K562 (cell line): ENCODE data around the gene ZNF428. TPM values are rescaled to one million over a fixed set of nuclear protein-coding genes. Genes with fewer than 3 reads are reported as not detected.

Source experiments
- ATAC-seq: fragments of 200-7000 bp; cut with Tn5 transposase; 3 replicates; pipeline ENCODE4 v1.9.1; 2020; ENCODE audit warnings: moderate library complexity
- BruUV-seq: library from RNA; stranded (reverse); fragments of 400-500 nt; replicated peaks from 2 replicates; lab custom pipeline; 2021; lab: Mats Ljungman, UMichigan
- CTCF ChIA-PET: fragments of 300-600 bp; formaldehyde crosslinking; extraction: SDS; loops from one replicate; lab custom pipeline; 2021; ENCODE audit warnings: low intra/inter-chr PET ratio; lab: Yijun Ruan, JAX
- POLR2A ChIA-PET: fragments of 300-600, 350-650 bp; sonication (Branson Sonifier 250); formaldehyde crosslinking; extraction: SDS; loops from one replicate; lab custom pipeline; 2021; ENCODE audit warnings: antibody characterized with exemption, inconsistent platforms; lab: Yijun Ruan, JAX
- DNase-seq, 4 experiments: peaks; one replicate each; pipeline versions ENCODE4 v3.0.0 to v3.0.0-alpha.2; 2011 to 2018; ENCODE audit warnings: low spot score in 3 of 4, mixed read lengths in 3 of 4; ENCODE audit errors: extremely low read depth in 1 of 4
- FAIRE-seq: peaks from 2 replicates; lab custom pipeline; 2011; peaks lifted over from hg19 to GRCh38; lab: Jason Lieb, UNC
- H2AFZ ChIP-seq: 2 replicates; pipeline ENCODE4 v1.6.0; 2011; ENCODE audit warnings: low read depth, low read length, control low read depth, inconsistent platforms
- H3K27ac ChIP-seq: fragments of 200-600 bp; 3 replicates; pipeline ENCODE4 v1.8.0; 2011; ENCODE audit warnings: low read depth, mild to moderate bottlenecking, control low read depth, inconsistent platforms, low read length, moderate library complexity, mixed read lengths; ENCODE audit errors: extremely low read depth
- H3K27me3 ChIP-seq, 2 experiments: fragments of 300-600 bp in 1 of 2; 2 replicates in 1 of 2; 3 replicates in 1 of 2; pipeline versions ENCODE4 v1.6.0 to v1.8.0; 2011; ENCODE audit warnings: inconsistent platforms in 2 of 2, low read length in 2 of 2, mild to moderate bottlenecking in 1 of 2, mixed read lengths in 1 of 2, moderate library complexity in 1 of 2; ENCODE audit not compliant: control insufficient read depth in 2 of 2, insufficient read depth in 2 of 2
- H3K36me3 ChIP-seq: fragments of 300-600 bp; 3 replicates; pipeline ENCODE4 v1.8.0; 2011; ENCODE audit warnings: mild to moderate bottlenecking, low read length, inconsistent platforms; ENCODE audit not compliant: control insufficient read depth, insufficient read depth
- H3K4me1 ChIP-seq, 2 experiments: fragments of 200-600 bp in 1 of 2; replicated peaks in 1 of 2; 2 replicates in 1 of 2; 3 replicates in 1 of 2; pipeline versions ENCODE4 v1.5.1 to v1.8.0; 2011; ENCODE audit warnings: inconsistent platforms in 2 of 2, low read length in 2 of 2, mild to moderate bottlenecking in 1 of 2, mixed read lengths in 1 of 2, moderate library complexity in 1 of 2; ENCODE audit not compliant: control insufficient read depth in 2 of 2, insufficient read depth in 2 of 2
- H3K4me2 ChIP-seq: 2 replicates; pipeline ENCODE4 v1.6.1; 2011; ENCODE audit warnings: low read length, control low read depth, inconsistent platforms, mixed read lengths; ENCODE audit not compliant: insufficient read depth
- H3K4me3 ChIP-seq: fragments of 200-600 bp; sonication (generic), shearing (Covaris generic); 2 replicates; pipeline ENCODE4 v1.5.1; 2016; ENCODE audit warnings: control low read depth, inconsistent platforms
- H3K79me2 ChIP-seq: fragments of 200-600 bp; 3 replicates; pipeline ENCODE4 v1.8.0; 2011; ENCODE audit warnings: low read length, inconsistent platforms; ENCODE audit not compliant: control insufficient read depth, insufficient read depth
- H3K9ac ChIP-seq, 2 experiments: 2 replicates each; pipeline versions ENCODE4 v1.6.0 to v1.6.1; 2011; ENCODE audit warnings: low read depth in 2 of 2, low read length in 2 of 2, control low read depth in 1 of 2, inconsistent platforms in 1 of 2, mild to moderate bottlenecking in 1 of 2, mixed read lengths in 1 of 2; ENCODE audit not compliant: insufficient read depth in 1 of 2
- H3K9me1 ChIP-seq: one replicate; pipeline ENCODE4 v1.6.0; 2011; ENCODE audit warnings: inconsistent platforms, mild to moderate bottlenecking, low read length, moderate library complexity; ENCODE audit not compliant: control insufficient read depth, insufficient read depth
- H3K9me3 ChIP-seq: replicated peaks from 2 replicates; pipeline ENCODE4 v1.5.1; 2011; ENCODE audit warnings: low read depth, low read length, inconsistent platforms; ENCODE audit not compliant: control insufficient read depth, insufficient read depth
- H4K20me1 ChIP-seq: replicated peaks from 2 replicates; pipeline ENCODE4 v1.6.1; 2011; ENCODE audit warnings: low read length, inconsistent platforms, mixed read lengths; ENCODE audit not compliant: control insufficient read depth, insufficient read depth
- BRF2 ChIP-seq: IDR thresholded peaks from 3 replicates; pipeline ENCODE4 v1.6.1; 2011; ENCODE audit warnings: borderline replicate concordance, mild to moderate bottlenecking; ENCODE audit not compliant: insufficient read length, insufficient read depth
- ETS2 ChIP-seq: IDR thresholded peaks from 2 replicates; pipeline ENCODE4 v1.6.1; 2016; ENCODE audit warnings: borderline replicate concordance, missing genetic modification characterization, mild to moderate bottlenecking, moderate library complexity, missing compliant biosample characterization; ENCODE audit not compliant: poor library complexity, severe bottlenecking
- HDAC1 ChIP-seq, 2 experiments: fragments of 450-650 bp; IDR thresholded peaks; 2 replicates each; pipeline ENCODE4 v1.6.1; 2016 to 2017; ENCODE audit warnings: inconsistent platforms in 1 of 2, mild to moderate bottlenecking in 1 of 2, moderate library complexity in 1 of 2
- HIVEP1 ChIP-seq: fragments of 250-450 bp; sonication (Bioruptor Pico); IDR thresholded peaks from 2 replicates; pipeline ENCODE4 v1.4.0; 2020; ENCODE audit warnings: mild to moderate bottlenecking
- HNRNPUL1 ChIP-seq: fragments of 200-400 bp; formaldehyde crosslinking; IDR thresholded peaks from 2 replicates; pipeline ENCODE4 v1.6.1; 2017; ENCODE audit warnings: low read length
- MAFG ChIP-seq: fragments of 450-650 bp; conservative IDR thresholded peaks from 2 replicates; pipeline ENCODE4 v1.6.1; 2016; ENCODE audit warnings: missing genetic modification characterization, missing compliant biosample characterization
- MBD1 ChIP-seq: fragments of 250-450 bp; sonication (Bioruptor Pico); IDR thresholded peaks from 2 replicates; pipeline ENCODE4 v1.8.0; 2022; ENCODE audit warnings: inconsistent platforms
- MCM7 ChIP-seq, 2 experiments: fragments of 450-650 bp; IDR thresholded peaks; 2 replicates each; pipeline ENCODE4 v1.6.1; 2016 to 2018
- ZNF316 ChIP-seq: fragments of 450-650 bp; IDR thresholded peaks from 2 replicates; pipeline ENCODE4 v1.6.1; 2016
- ZNF740 ChIP-seq, 3 experiments: fragments of 200-800 bp in 1 of 3; sonication (Bioruptor generic) in 1 of 3; sonication (generic) in 1 of 3; formaldehyde crosslinking in 1 of 3; IDR thresholded peaks; 2 replicates each; pipeline versions ENCODE4 v1.6.1 to v1.8.0; 2016 to 2022; ENCODE audit warnings: mild to moderate bottlenecking in 2 of 3, missing compliant biosample characterization in 2 of 3, missing genetic modification characterization in 2 of 3, missing genetic modification reagents in 1 of 3
- WGBS: fragments of 100-300 bp; shearing (Covaris generic); methylation state at CpG from one replicate; pipeline ENCODE4 v1.1.6; 2016; ENCODE audit warnings: low coverage, mixed read lengths; ENCODE audit not compliant: insufficient coverage; ENCODE audit errors: missing lambda C conversion rate; 5-methylcytosine and 5-hydroxymethylcytosine counted together
- in situ Hi-C: fragments of 300-500 bp; cut with MboI; formaldehyde crosslinking; loops from 4 replicates; pipeline ENCODE4 v1.15.0; 2018; ENCODE audit warnings: inconsistent platforms, mixed read lengths
- intact Hi-C: fragments of 100-400 bp; cut with micrococcal nuclease; formaldehyde crosslinking; loops from 2 replicates; pipeline ENCODE4 v1.14.2; 2022
- polyA plus RNA-seq, 8 experiments: library from polyadenylated mRNA; depleted of rRNA in 4 of 8; stranded (reverse) in 5 of 8; unstranded in 3 of 8; fragments of >200 nt; fragmentation: Nextera tagmentation in 2 of 8; fragmentation: Illumina TruSeq in 1 of 8; extraction: Ambion mirVana in 2 of 8; extraction: Trizol in 1 of 8; gene quantifications; 2 replicates each; pipeline versions ENCODE4 v1.2.1 to v1.2.3, GENCODE V29; 2011 to 2014; ENCODE audit warnings: inconsistent platforms in 1 of 8, missing spikeins in 1 of 8
- total RNA-seq, 7 experiments: library from RNA; depleted of rRNA in 6 of 7; stranded (reverse); fragments of >200 nt in 6 of 7; fragmentation: Illumina TruSeq in 2 of 7; extraction: Trizol in 2 of 7; gene quantifications; 2 replicates each; pipeline versions ENCODE4 v1.2.1 to v1.2.3, GENCODE V29; 2011 to 2021; ENCODE audit warnings: low replicate concordance in 1 of 7

The ZNF428 gene
- total and polyA plus RNA-seq, 9 of the 15 experiments (the other 6 are each of a cell fraction or from before 2014, with no cell fraction given), result 0.15 to 85.7 (median 15.9) TPM

GRCh38 chr19:43595999-43596841 is 23.2 kb downstream of the ZNF428 start, which contains the start of the genes IRGQ and ZNF576:
TSS of gene IRGQ (minus strand) at chr19:43596134. CDS start at chr19:43595338, 796 bp downstream.
TSS of gene ZNF576 (plus strand) at chr19:43596595. CDS start at chr19:43597109, 514 bp downstream.
- Histone ChIP-seq H3K9me1 (no peaks in the 10 kb centered on the region), H3K36me3 (peaks cover 49% of the 10 kb centered on the region; the same call in 2 of the 3 replicates), H2AFZ (peak within 1 kb of the TSS; percentile 98), H3K9ac (peak within 1 kb of the TSS; percentile 97 to 98), H3K9me3 (no peaks in the 10 kb centered on the region), H3K27me3 (no peaks in the 10 kb centered on the region), H4K20me1 (no peaks in the 10 kb centered on the region), H3K4me3 (peak within 1 kb of the TSS; percentile 76), H3K27ac (peak within 1 kb of the TSS; percentile 99), H3K4me1 (peaks cover 15 to 47% of the 10 kb centered on the region in 2 experiments; a peak in 4 of 5 replicates), H3K79me2 (peaks cover 41% of the 10 kb centered on the region), H3K4me2 (peak within 1 kb of the TSS; percentile 97)
- POLR2A ChIA-PET, result interaction anchor here (0.5 to 5.6 kb wide), 13 partner anchors 13 to 1819 kb away, joined by 3 to 60 read pairs (median 3); partner anchors contain the start of genes PINLYP, SRRM5 and XRCC1
- DNase-seq (peak; percentile 98 to 100 (median 99)), FAIRE-seq (peak; percentile 100), ATAC-seq (peak; percentile 89)
- BruUV-seq, result no TSS peak
- intact Hi-C loops (loop anchor here (1.0 to 2.0 kb wide), 2 partner anchors 21 to 57 kb away; partner anchors contain the start of genes PINLYP and XRCC1), in situ Hi-C loops (no loop called here)
- CTCF ChIA-PET, result interaction anchor here (1.6 kb wide), 1 partner anchor 55 kb away, joined by 6 read pairs; no protein-coding TSS in a partner anchor
- WGBS, result under 1% methylated on average over 54 of the region's 60 CpGs
- TF ChIP-seq HNRNPUL1, result no peak
- TF ChIP-seq MCM7 (IDR thresholded peaks at IDR 0.05), result no peak
- no peak for TF ChIP-seq ZNF740 (CRISPR knock-in tag; IDR thresholded peaks at IDR 0.05)
- no peak for TF ChIP-seq ZNF740 (tag; IDR thresholded peaks at IDR 0.05)
- no peak for TF ChIP-seq ETS2 (tag)
- no peak for TF ChIP-seq ZNF316
- peak in 1 of 2 experiments; percentile 86; a peak in 2 of 4 replicates for TF ChIP-seq HDAC1 (IDR thresholded peaks at IDR 0.05)
- TF ChIP-seq HIVEP1 (CRISPR knock-in tag), result peak; percentile 49; the same call in 1 of the 2 replicates
- no peak for TF ChIP-seq BRF2
- no peak for TF ChIP-seq MAFG (tag)
- no peak for TF ChIP-seq MBD1
